Hematopoietic multipotent progenitor cell (in vitro differentiated cells): Measurements from ENCODE around the gene EID2. TPM values are rescaled to one million over a fixed set of nuclear protein-coding genes. Genes with fewer than 3 reads are reported as not detected.

ENCODE experiments used
- DNase-seq, 3 donors: peaks; one replicate each; pipeline ENCODE4 v3.0.0-alpha.2; 2011 to 2015; ENCODE audit warnings: low read depth in 2 of 3, low spot score in 2 of 3
- total RNA-seq: library from RNA; depleted of rRNA; stranded (reverse); fragments of >200 nt; gene quantifications from one replicate; pipeline ENCODE4 v1.2.3, GENCODE V29; 2012

Gene EID2, protein sequence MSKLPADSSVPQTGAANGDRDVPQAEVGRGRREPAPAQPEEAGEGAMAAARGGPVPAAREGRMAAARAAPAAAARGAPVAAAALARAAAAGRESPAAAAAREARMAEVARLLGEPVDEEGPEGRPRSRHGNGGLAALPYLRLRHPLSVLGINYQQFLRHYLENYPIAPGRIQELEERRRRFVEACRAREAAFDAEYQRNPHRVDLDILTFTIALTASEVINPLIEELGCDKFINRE
- 12.7 TPM for total RNA-seq

DNA sequence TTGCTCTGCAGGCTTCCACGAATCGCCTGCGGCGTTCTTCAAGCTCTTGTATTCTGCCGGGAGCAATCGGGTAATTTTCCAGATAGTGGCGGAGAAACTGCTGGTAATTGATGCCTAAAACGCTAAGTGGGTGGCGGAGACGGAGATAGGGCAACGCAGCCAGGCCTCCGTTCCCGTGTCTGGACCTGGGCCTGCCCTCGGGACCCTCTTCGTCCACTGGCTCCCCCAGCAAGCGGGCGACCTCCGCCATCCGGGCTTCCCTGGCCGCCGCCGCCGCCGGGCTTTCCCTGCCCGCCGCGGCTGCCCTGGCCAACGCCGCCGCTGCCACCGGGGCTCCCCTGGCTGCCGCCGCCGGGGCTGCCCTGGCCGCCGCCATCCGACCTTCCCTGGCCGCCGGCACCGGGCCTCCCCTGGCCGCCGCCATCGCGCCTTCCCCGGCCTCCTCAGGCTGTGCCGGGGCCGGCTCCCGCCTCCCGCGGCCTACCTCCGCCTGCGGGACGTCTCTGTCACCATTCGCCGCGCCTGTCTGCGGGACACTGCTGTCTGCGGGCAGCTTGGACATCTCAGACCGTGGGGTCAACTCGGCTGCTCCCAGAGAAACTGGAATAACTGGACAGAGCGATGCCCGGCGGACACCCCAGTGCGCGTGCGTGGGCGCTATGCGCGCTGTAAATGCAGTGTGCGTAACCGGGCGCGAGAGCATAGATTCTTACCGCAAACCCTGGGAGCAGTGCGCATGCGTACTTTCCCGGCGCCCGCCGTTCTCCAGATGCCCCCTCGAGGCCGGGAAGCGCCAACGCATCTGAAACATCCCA is at the start of gene EID2:
Gene EID2, minus strand, starts transcription at position 644 of the 815 bp plus-strand sequence. Its CDS starts 82 bp downstream, at position 562.
- peak; percentile 91 to 92 (median 92) for DNase-seq

DNA sequence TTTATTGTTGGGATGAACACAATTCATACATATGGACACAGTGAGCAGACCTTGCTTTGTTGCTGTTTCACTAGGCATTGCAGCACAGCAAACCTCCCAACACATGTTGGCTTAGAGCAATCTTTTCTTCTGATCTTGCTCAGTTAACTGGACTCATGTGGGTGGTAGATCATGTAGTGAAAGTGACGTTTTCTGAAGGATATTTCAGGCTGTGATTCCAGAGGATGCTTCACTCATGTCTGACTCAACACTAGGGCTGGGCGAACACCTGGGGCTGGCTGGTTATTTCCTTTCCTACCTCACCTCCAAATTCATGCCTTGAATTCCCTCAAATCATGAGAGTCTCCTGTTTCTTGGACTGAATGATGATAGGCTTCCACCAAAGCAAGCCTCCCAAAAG is 48.1 kb upstream of the EID2 start:
- DNase-seq = no peak

DNA sequence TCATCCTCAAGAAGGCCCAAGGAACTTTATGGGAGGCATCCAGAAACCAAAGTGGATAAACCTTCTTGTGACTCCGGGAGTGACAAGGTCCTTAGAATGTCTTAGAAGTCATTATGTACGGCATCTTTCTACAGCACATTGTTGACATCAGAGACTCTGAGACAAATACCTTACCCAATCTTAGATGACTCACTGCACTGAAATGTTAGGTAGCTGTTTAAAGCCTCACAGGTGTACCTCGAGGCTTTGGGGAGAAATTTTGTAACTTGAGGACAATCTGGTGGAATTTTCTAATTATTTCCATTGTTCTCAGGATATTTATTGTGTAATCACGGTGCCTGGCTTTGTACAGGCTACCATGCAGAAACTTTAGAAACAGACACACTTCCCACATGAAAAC is 47.5 kb upstream of the EID2 start:
- no peak for DNase-seq

DNA sequence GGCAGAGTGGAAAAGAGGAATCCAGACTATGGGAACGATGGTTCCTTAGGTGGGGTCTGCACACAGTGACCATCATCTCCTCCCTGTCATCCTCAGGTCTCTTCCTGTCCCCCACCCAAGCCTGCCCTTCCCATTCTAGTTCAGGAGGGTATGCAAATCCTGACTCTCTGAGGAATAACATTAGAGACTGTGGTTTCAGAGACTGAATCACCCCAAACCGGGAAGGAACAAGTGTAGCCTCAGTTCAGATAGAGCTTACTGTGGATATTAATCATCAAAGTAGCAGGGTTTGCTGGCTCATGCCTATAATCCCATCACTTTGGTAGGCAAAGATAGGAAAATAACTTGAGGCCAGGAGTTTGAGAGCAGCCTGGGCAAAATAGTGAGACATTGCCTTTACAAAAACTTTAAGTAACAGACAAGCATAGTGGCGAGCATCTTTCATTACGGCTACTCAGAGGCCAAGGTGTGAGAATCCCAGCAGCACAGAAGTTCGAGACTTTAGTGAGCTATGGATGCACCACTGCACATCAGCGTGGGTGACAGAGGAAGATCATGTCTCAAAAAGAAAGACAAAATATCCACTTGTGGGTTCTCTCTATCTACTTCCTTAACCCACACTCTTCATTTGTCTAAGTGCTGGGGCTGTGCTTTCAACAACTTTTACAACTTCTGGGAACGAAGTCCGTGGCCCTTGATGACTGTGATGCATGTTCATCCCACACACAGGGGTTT is 43.1 kb upstream of the EID2 start:
- no peak for DNase-seq

DNA sequence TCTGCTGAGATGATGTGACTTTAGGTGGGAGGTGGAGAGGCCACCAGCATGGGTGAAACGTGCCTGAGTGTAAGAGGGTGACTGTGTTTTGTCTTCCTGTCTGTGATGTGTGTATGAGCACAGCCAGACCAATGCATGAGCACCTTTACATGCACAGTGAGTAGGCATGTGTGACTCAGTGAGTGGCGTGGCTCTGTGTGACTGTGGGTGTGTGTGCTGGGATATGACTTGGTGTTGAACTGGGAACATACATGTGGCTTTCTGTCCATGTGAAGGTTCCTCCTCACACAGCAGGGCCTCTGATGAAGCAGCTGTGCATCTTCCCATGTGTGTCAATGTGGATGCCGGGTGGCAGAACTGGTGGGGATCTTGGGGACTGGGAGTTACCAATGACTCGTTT is 42.5 kb upstream of the EID2 start:
- DNase-seq = no peak

DNA sequence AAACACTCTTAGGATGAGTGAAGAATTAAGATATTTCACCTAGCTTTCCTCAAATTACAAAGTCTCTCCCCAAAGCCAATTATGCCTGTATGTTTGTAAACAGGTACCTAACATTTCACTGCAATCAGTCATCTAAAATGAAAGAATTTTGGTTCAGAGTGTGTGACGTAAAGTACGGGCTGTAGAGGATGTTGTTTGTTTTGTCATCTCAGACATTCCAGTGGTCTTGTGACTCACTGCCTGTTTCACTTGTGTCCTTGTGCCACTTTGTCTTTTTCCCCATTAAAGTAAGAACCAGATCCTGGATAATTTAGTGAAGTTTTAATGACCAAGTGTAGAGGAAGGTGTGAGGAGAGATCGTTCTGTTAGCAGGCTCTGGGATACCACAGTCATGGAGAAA is 28.6 kb upstream of the EID2 start:
- DNase-seq = no peak

DNA sequence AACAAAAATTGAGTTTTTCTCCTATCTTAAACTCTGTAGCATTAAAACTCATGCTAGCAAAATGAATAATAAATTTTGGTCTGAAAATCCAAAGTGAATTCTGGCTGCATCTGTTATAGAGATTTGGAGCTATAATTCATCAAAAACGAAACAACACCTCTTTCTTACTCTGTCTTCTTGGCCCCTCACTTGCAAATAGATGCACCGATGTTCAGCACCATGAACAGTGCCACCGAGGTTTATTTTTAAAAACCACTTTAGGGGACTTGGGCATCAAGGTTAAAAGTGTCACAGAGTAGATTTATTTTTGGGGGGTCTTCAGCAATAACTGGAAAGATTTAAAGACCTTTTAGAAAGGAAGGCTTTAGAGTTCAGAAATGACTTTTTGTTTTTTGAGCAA is 26.1 kb upstream of the EID2 start:
- no peak for DNase-seq

DNA sequence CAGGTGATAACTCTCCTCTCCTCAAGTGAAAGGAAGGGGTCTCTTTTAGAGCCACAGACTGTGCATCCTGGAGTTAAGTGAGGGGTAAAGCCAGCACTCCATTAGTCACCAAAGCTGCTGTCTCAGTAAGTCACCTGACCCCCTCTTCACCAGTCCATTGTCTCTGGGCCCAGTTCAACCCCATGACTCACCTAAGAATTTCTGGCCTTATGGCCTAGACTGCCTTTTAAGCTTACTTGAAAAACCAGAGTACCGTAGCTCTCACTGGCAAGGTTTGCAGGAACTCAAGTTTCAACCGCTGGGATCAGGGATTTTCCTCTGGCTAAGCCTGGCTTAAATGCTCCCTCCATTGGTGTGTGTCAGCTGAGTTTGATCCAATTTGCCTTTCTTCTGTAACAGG is 23.4 kb upstream of the EID2 start:
- DNase-seq = no peak

DNA sequence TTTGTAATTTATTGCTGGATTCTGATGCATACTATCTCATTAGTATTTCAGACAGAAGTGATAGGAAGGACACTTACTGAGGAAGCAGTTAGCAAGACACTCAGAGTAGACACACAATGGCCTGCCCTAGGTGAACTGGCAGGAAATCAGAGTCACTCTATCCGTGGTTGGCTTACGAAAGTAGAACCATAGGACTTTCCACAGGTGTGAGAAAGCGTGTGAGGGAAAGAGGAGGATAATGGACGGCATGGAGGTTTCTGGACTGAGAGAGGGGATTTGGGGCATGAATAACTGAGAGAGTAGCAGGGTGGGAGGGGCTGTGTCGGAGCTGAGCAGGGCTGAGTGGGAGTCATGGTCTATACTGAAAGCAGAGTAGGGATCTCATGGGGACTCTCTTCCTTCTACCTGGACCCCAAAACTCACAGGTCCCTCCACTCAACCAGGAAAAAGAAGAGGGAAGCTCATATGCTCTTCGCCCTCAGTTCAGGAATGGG is 18.7 kb upstream of the EID2 start:
- DNase-seq = no peak

DNA sequence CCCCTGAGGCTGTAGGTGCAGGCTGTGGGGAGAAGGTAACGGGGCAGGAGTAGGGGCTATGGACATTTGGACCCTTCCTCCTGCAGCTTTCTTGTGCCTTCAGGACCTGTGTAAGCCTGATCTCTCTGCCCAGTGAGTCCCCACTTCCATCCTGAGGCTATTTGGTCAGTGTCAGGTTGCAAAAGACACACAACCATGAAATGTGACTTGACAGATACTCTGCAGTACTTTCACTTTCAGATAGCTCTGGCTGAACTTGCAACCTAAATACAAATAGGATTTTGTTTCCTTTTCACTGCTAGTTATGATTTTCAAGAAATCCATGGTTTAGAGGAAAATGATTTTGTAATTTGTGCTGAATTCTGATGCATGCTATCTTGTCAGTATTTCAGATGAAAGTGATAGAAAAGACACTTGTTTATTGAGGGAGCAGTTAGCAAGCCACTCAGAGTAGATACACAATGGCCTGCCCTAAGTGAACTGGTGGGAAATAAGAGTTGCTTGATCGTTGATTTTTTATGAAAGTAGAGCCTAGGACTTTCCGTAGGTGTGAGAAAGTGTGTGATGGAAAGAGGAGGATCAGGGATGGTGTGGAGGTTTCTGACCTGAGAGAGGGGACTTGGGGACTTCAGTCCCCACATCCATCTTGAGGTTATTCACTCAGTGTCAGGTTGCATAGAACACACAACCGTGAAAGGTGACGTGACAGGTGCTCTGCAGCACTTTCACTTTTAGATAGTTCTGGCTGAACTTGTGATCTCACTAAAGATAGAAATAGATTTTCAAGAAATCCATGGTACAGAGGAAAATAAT is 18.1 kb upstream of the EID2 start:
- no peak for DNase-seq

DNA sequence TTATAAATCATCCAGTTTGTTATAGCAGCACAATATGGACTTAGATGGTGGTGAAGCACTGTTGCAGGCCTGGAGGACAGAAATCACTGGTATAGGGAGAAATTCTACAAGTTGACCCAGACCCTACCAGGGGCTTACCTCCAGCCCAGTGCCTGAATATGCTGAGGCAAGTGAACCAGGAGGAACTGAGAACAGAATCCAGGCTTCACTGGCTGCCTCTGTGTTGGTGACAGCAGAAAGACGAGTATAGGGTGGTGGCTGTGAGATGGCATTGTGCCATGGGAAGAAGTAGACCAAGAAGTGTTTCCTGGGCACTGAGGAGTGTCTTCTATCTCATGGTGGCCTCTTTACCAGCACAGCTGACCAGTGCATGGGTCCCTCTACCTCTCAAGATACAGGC is 15.9 kb upstream of the EID2 start:
- no peak for DNase-seq

DNA sequence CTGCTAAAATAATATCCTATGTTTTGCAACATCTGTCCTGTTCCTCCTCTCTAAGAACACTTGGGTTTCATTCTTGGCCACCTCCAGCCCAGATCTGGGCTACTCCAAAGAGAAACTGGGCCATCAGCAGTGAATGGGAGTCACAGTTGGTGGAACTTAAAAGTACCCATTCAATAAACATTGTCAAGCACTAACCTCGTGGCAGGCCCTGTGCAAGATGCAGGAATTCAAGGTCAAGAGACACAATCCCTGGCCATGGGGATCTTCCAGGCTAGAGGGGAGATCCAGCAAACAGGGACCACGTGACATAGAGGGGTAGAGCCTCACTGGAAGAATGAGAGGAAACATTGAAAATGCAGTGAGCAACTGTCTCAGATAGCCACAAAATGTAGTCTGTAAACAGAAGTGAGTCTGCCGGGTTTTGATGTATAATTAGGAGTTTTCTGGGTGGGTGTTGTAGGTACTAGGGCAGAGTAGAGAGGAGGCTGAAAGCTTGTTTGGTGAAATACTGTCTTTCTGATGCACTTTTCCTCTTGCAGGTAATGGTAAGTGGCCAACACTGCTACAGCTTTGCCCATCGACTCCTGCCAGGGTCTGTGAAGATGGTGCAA is 14.8 kb upstream of the EID2 start:
- no peak for DNase-seq

DNA sequence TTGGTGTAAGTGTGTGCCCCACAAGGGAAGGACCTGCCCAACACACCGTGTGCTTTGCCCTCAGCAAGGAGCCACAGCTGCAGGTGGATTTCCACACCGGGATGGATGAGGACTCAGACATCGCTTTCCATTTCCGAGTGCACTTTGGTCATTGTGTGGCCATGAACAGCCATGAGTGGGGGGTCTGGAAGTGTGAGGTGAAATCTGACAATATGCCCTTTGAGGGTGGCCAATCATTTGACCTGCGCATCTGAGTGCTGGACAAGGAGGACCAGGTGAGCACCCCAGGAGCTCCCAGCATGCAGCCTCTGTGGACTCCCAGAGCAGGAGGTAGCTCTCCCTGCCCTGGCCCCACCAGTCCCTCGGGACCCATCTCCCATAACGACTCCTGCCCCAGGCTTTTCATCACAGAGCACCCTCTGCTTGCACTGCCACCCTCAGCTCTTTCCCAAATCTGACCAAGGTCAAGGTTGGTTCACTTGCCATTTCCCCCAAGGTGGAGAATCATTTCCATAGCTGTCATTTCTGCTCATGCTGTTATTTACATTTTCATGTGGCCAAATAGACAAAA is 13.2 kb upstream of the EID2 start:
- no peak for DNase-seq

DNA sequence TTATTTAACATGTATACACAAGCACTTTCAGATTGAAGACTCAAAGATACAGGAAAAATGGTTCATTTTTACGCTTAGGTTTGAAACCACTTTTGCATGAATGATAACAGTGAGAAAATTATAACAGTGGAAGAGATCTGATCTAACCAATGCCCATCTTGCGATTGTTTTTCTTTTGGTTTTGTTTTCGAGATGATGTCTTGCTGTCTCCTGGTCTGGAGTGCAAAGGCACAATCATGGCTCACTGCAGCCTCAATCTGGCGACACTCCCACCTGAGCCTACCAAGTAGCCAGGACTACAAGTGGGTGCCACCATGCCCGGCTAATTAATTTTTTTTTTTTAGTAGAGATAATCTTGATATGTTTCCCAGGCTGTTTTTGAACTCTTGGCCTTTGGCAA is 10.2 kb upstream of the EID2 start:
- no peak for DNase-seq

DNA sequence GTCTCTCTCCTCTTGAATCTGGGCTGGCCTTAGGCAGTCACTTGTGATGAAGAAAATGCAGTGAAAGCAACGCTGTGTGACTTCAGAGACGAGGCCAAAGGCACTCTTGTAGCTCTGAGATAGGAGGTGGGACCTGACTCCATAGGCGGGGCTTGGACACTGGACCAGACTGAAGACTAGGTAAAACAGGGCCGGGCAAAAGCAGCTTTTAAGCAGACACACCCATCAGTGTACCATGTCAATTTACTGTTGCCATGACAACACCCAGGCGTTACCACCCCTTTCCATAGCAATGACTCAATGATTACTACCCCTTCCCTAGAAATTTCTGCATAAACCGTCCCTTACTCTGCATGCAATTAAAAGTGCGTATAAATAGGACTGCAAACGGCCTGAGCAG is 6.6 kb upstream of the EID2 start:
- DNase-seq = no peak

DNA sequence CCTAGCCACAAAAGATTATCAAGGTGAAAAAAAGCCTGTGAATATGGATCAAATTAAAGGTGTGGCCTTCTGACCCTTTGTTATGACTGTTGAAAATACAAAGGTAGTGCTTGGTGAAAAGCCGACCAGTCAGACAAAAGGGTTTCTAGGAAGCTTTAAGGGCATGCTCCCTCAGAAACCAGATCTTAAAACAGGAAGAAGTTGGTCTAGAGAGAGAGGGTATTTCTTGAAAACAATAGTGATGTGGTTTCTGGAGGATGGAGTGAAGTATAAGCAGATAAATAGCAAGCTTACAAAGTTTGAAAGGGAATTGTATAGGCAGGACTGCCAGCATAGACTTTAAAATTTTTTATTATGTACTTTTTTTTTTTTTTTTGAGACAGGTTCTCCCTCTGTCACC is 5.0 kb upstream of the EID2 start:
- DNase-seq = no peak

DNA sequence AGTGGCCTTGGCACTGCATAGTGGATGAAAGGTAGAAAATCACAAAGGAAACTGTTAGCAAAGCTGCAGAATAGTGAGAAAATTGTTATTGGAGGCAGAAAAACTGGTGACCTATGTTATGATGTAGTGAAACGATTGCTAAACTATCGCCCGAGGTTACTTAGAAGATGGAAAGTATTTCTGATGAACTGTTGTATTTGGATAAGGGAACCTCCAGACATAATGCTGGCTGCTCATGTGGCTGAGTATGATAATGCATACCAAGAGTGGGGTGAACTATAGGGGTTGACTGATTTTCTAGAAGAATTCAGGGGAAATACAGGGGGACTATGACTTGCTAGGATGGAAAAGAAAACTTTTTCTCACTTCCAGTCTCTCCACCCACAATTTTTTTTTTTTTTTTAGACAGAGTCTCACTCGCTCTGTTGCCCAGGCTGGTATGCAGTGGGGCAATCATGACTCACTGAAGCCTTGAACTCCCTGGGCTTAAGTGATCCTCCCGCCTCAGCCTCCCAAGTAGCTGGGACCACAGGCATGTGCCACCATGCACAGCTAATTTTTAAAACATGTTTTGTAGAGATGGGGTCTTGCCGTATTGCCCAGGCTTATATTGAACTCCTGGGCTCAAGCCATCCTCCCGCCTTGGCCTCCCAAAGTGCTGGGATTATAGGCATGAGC is 4.4 kb upstream of the EID2 start:
- no peak for DNase-seq

DNA sequence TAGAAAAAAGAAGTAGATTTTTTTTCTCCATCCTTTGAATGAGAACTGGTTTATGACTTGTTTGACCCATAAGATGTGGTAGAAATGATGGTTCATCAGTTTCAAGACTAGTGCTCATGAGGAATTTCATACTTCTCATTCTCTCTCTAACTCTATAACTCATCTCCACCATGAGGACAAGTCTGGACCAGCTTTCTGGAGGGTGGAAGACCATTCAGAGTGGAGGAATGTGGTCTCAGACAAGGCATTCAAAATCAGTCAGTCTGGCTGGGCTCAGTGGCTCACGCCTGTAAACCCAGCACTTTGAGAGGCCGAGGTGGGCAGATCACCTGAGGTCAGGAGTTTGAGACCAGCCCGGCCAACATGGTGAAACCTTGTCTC is 3.5 kb upstream of the EID2 start:
- no peak for DNase-seq

DNA sequence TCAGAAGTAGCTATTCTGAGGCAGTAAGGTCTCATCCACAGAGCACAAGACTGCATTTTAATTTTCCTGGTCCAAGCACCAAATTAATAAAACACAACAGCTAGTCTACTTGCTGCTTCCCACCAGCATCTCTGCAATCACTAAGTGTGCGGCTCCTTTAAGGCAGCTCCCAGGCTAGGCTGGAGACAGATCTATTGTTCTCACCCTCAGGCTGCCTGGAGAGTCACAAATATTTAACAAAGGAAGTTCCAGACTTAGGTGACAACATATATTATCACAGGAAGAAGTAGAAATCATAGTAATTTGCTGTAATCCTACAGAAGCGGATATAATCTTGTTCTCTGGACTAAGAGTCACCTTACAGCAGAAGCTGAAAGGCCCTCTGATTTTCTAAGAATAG is 2.2 kb upstream of the EID2 start:
- DNase-seq = no peak

DNA sequence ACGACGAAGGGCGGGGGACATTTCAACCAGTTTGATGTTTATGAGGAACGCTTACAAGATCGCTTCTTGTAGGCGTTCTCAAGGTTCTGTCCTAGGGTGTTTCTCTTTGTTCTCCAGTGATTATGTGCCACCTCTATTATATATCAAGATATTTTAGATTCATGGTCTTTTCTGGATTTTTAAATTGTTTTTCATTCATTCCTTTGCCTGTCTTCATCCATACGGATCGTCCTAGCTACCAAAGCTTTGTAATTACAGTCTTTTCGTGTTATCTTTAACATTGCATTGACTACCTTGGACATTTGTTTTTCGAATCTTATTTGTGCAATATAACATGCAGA is 342 bp upstream of the EID2 start:
- no peak for DNase-seq
